IPS-18c (cell line): ENCODE measurements around the gene MAP2K4.

Experiments used
- H3K4me3 ChIP-seq: 2 replicates; pipeline ENCODE4 v1.7.0; 2013; ENCODE audit warnings: low read depth, mild to moderate bottlenecking, low read length, moderate library complexity; ENCODE audit not compliant: insufficient read depth
- H3K9me3 ChIP-seq: one replicate; pipeline ENCODE4 v1.6.1; 2013; ENCODE audit warnings: mild to moderate bottlenecking, low read length, moderate library complexity; ENCODE audit not compliant: control insufficient read depth, insufficient read depth

The MAP2K4 gene

GRCh38 chr17:12180644-12181261, 160.1 kb downstream of the MAP2K4 start:
- H3K4me3 ChIP-seq: no peak overlapping the region

GRCh38 chr17:12187658-12188057, 167.0 kb downstream of the MAP2K4 start:
- no peaks in the 10 kb centered on the region for H3K9me3 ChIP-seq

More at GRCh38 chr17:12180644-12181261, 160.1 kb downstream of the MAP2K4 start:
- H3K9me3 ChIP-seq: no peaks in the 10 kb centered on the region

GRCh38 chr17:12193144-12193735, 172.6 kb downstream of the MAP2K4 start:
- H3K4me3 ChIP-seq: no peak overlapping the region

More at GRCh38 chr17:12187658-12188057, 167.0 kb downstream of the MAP2K4 start:
- no peak overlapping the region for H3K4me3 ChIP-seq

More at GRCh38 chr17:12193144-12193735, 172.6 kb downstream of the MAP2K4 start:
- H3K9me3 ChIP-seq: no peaks in the 10 kb centered on the region
